Jurkat, Clone E6-1 (cell line): ENCODE data around the gene UBE2H. TPM values are rescaled to one million over a fixed set of nuclear protein-coding genes. Genes with fewer than 3 reads are reported as not detected.
"Not testable (repeated sequence)": the region's sequence is repeated elsewhere in the genome, so short reads cannot be mapped to it uniquely, and the experiment has no call there.

Experiments used
- DNase-seq: peaks from one replicate; pipeline ENCODE4 v3.0.0-alpha.2; 2011; ENCODE audit warnings: low read depth, low spot score
- H3K4me3 ChIP-seq: 2 replicates; pipeline ENCODE4 v1.5.1; 2011; ENCODE audit warnings: mild to moderate bottlenecking, low read length, control low read depth, moderate library complexity
- polyA plus RNA-seq: library from polyadenylated mRNA; unstranded; fragments of >200 nt; gene quantifications from one replicate; pipeline ENCODE4 v1.2.1, GENCODE V29; 2012; ENCODE audit warnings: missing spikeins; ENCODE audit not compliant: insufficient read length, insufficient read depth

Gene UBE2H
- 27.4 TPM for polyA plus RNA-seq

DNA sequence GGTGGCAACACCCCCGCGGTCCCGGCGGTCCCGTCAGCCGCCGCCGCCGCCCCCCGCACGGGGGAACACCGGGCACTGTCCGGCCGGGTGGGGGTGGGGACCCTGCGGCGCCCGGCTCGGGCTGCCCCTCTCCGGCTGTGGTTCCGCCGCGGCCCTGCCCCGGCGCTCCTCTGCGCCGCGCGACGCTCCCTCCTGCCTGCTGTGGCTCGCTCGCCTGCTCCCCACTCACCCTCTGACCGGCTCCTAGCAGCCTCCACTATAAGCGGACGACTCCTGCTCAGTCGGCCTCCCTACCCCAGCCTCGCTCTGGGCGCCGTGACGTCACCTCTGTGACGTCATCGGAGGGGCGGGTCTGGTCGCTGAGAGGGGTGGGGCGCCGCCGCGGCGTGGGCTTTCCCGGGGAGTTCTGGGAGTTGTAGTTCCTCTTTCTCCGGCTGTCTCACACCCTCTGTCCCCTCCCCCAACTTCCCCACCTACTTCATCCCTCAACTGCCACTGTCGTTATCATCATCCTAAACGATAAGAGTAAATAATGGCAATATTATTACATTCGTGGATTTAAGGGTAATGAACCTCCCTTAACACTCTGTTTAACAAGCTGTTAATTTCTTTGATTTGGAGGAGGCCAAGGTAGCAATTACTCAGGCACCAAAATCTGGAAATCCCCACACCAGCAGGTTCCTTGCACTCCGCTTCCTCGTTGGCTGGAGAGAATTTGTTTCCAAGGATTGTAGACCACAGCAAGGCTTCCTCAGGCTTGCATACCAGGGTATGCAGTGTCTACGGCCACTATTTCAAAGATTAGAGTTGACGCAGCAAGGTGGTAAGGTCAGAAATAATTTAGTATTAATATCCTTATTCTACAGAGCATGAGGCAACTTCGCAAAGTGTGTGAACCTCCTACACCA is at the start of gene UBE2H:
TSS of gene UBE2H (minus strand) at position 308 of the 908 bp plus-strand sequence. CDS start 405 bp downstream, outside the sequence.
- peak; percentile 87 for DNase-seq
- H3K4me3 ChIP-seq, result peak within 1 kb of the TSS; percentile 84

DNA sequence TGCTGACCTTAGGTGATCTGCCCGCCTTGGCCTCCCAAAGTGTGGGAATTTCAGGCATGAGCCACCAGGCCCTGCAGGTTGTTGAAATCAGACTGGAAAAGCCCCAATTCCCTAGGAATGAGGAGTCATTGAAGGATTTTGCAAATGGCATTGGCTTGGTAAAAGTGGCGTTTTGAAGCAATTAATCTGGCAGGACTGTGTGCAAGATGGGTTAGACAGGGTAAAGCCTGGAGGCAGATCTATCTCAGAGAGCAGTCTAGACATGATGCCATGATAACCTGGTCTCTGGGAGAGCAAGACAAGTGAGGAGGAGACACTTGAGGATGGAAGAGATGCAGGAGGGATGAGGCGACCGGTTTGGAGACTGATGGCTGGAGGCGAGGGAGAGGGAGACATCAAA is 45.7 kb upstream of the UBE2H start:
- DNase-seq, result no peak
- no peak overlapping the region for H3K4me3 ChIP-seq

DNA sequence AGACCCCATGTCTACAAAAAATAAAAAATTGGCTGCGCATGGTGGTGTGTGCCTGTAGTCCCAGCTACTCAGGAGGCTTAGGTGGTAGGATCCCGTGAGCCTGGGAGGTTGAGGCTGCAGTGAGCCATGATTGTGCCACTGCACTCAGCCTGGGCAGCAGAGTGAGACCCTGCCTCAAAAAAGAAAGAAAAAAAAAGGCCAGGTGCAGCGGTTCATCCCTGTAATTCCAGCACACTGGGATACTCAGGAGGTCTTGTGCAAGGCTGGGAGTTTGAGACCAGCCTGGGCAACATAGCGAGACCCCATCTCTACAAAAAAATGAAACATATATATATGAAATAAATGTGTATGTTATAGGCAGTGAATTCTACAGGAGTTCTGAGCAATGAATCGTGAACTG is 44.5 kb upstream of the UBE2H start:
- DNase-seq, result no peak

DNA sequence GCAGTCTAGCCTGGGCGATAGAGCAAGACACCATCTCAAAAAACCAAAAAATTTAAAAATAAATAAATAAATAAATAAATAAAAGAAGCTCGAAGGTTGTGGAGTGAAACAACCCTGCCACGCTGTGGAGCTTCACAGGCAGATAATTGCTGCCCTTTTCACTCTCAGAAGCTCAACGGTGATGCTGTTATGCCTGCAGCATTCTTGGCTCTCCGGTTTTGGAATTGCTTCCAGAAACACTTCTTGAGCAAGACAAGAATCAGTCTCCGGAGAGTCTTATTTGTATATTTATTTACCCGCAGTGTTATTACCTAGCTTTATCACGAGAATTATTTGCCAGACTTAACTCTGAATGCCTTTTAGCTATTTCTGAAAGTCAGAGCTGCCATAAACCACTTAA is 40.5 kb upstream of the UBE2H start:
- H3K4me3 ChIP-seq, result no peak overlapping the region
- no peak for DNase-seq

More for the DNA sequence above, 44.5 kb upstream of the UBE2H start:
- no peak overlapping the region for H3K4me3 ChIP-seq

DNA sequence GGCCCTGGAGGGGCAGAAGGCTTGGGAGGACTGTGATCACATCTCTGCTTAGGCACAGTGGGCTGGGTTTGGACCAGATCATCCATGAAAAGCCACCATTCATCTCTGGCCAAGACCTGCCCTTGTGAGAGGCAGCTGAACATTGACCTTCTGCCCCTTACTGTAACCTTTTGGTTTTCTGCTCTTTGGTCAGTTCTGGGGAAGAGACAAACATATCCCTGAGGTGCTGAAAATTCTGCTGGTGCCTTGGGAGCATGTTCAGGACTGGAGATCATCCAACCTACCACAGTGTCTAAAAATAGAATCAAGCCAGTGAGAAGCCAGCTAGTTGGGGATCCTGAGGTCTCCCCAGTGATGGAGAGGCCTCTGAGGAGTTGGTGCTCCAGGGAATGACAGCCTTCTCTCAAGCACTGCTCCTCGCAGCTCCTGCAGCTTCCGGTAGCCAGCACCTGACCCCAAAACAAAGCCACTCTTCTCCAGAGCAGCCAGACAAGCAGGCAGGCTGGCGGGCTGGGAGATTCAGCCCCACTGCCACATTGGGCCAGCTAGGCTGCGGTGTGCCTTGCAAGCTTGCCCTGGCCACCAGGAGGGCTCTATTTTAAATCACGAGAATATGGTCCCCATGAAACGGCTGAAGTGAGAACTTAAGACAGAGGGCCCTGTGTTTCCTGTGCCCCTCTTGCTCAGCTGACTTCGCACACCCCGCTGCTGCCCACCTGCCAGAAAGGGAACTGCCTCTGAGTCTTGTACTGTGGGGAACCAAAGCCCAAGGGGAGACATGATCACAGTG is 37.8 kb upstream of the UBE2H start:
- H3K4me3 ChIP-seq, result no peak overlapping the region
- no peak for DNase-seq

DNA sequence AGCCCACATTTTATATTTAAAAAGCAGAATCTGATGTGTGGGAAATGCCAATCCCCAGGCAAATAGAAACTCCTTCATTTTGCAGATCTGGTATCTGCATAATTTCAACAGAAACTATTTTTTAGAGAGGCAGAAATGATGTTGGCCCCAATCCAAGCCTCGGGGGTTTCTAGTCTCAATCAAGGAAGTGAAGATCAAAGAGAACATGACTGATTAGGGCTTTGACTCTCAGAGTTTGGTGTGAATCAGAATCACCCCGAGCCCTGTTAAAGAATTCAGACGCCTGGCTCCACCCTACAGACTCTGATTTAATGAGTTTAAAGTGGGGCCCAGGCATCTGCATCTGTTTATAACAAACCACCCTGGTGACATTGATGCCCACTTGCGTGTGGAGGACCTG is 36.7 kb upstream of the UBE2H start:
- no peak overlapping the region for H3K4me3 ChIP-seq

DNA sequence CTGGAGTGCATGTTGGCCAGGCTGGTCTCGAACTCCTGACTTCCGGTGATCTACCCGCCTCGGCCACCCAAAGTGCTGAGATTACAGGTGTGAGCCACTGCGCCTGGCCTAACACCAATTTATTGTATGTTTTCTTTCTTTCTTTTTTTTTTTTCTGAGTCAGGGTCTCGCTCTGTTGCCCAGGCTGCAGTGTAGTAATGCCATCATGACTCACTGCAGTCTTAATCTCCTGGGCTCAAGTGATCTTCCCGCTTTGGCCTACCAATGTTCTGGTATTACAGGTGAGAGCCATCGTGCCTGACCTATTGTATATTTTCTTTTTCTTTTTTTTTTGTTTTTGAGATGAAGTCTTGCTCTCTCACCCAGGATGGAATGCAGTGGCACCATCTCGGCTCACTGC is 33.8 kb upstream of the UBE2H start:
- DNase-seq, result no peak

More for the DNA sequence above, 36.7 kb upstream of the UBE2H start:
- DNase-seq, result peak; percentile 51

DNA sequence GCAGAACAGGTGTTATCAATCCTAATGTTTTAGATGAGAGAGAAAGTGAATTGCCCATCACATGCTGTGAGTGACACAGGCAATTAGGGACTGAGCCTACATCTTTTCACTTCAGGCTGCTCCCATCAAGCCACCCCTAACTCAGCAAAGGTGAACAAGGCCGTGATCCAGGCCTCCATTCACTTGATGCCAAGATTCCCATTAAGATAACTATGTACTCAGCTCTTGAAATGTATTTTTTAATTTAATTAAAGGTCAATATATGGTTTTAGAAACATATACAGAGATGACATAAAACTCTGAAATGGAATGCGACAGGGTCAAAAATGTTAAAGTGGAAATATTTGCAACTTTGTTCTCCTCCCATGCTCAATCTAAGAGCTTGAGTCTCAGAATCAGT is 27.9 kb upstream of the UBE2H start:
- DNase-seq, result no peak
- H3K4me3 ChIP-seq, result no peak overlapping the region

More for the DNA sequence above, 33.8 kb upstream of the UBE2H start:
- no peak overlapping the region for H3K4me3 ChIP-seq

DNA sequence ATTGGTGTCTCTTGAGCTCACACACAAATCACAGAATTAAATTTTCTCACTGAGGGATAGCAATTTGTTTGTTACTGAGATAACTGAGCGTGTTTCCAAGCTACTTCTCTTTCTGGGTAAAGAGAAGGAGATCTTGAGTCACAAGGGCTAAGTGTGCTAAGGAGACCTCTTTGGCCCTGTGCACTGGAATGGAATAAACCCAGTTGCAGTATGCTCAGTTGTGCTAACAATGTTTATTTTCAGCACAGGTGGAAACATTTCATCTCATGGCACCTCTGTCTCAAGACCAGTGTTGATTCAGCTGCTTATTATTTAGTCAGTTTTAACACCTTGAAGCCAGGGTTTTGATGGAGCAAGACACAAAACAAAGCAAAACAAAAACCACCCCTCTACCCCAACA is 22.5 kb upstream of the UBE2H start:
- no peak for DNase-seq
- no peak overlapping the region for H3K4me3 ChIP-seq

DNA sequence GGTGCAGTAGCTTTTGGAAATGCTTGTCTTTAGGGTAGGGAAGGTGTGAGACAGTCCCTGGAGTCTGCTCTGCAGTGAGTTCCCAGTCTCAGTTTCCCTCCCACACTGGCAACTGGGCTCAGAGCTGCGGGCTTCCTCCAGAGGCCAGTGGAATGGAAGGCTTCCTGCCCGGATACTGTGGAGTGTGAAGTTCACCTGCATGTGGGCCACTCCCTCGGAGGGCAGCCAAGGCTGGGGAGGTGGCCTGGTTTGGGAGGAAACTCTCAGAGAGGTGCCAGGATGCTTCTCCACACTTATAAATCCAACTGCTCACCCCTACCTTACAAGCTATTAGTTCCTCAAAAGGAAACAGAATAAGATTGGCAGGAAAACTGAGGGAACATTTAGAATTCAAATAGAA is 18.1 kb upstream of the UBE2H start:
- no peak overlapping the region for H3K4me3 ChIP-seq
- no peak for DNase-seq

DNA sequence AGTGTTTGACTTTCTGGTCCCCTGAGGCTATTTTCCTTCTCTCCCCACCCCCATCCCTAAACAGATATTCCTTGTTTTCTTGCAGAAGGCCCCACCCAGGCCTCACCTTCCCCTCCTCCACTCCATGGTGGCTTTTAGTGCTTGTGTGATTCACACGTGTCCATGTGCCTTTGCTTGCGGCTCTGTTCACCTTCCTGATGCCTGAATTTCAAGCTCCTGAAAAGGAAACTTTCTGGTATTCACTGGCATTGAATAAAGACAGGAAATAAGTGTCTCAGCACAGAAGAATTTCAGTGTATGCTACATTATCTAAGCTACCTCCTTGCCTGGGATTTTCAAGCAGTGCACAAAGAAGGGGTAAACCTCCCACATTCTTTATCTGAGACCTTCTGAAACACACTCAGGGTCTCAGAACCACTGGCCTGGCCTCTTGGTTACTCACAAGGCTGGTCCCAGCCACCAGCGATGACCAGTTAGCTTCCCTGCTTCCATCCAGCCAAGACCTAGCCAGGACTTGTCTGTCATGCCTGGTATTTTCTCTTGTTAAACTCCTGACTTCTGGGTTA is 17.2 kb upstream of the UBE2H start:
- no peak for DNase-seq
- no peak overlapping the region for H3K4me3 ChIP-seq

DNA sequence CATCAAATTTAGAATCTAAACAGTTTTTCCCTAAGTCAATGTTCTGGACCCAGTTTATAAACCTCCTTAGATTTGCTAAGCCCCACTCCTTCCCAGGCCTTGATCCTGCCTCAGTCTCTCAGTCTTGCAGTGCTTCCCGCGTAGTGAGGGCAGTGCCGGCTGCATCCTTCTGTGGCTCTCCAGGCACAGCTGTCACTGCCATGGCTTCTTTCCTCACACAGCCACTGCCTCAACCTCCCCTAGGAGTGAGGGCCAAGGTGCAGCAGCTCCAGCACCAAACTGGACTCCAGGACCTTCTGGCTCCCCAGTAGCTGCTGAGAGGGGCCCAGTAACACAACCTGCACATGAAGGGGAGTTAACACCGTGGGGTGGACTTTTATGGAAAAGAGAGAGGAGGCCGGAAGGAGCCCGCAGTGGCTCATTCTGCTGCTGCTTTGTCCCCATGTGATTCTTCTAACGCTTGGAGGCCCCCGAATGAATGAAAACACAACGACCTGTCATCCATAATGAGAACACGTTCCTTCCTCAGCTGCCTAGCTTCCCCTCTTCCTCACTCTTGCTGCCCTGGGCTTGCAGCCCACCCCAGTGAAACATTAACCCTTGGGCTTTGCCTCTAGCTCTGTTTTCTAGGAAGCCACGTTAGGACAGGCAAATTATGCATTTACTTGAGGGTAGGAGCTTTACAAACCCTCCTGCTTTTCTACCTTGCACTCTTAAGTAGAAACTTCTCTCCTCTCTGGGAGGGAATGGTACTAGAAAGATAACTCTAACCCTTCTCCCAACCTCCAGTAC is 16.0 kb upstream of the UBE2H start:
- no peak for DNase-seq
- no peak overlapping the region for H3K4me3 ChIP-seq

DNA sequence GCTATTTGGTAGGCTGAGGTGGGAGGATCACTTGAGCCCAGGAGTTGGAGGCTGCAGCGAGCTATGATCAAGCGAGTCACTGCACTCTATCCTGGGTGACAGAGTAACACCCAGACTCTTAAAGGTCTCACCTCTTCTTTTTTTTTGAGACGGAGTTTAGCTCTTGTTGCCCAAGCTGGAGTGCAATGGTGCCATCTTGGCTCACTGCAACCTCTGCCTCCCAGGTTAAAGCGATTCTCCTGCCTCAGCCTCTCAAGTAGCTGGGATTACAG is 7.4 kb upstream of the UBE2H start:
- not testable (repeated sequence) for DNase-seq

DNA sequence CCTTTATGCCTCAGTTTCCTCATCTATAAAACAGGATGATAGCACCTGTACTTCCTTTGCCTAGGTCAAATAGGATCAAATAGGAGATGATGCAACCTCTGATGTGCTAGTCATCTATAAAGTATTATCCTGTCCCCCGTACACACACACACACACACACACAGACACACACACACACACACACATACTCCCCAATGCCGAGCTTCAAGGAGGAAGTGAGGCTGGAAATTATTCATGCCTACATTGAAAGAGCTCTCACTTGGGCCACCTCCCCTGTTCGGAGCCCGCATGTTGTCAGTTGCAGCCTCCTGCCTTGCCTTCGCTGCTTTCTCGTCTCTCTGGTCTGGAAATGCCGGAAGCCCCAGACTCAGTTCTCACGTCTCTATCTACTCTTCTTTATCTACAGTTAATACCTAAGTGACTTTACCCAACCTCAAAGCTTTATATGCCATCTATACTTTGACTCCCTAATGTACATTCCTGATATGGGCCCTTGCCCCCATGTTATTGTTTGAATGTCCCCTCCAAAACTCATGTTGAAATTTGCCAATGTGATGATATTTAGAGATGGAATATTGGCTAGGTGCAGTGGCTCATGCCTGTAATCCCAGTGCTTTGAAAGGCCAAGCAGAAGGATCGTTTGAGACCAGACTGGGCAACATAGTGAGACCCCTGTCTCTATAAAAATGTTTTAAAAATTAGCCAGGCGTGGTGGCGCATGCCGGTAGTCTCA is 6.9 kb upstream of the UBE2H start:
- DNase-seq, result no peak
- no peak overlapping the region for H3K4me3 ChIP-seq

More for the DNA sequence above, 7.4 kb upstream of the UBE2H start:
- not testable (repeated sequence) for H3K4me3 ChIP-seq

DNA sequence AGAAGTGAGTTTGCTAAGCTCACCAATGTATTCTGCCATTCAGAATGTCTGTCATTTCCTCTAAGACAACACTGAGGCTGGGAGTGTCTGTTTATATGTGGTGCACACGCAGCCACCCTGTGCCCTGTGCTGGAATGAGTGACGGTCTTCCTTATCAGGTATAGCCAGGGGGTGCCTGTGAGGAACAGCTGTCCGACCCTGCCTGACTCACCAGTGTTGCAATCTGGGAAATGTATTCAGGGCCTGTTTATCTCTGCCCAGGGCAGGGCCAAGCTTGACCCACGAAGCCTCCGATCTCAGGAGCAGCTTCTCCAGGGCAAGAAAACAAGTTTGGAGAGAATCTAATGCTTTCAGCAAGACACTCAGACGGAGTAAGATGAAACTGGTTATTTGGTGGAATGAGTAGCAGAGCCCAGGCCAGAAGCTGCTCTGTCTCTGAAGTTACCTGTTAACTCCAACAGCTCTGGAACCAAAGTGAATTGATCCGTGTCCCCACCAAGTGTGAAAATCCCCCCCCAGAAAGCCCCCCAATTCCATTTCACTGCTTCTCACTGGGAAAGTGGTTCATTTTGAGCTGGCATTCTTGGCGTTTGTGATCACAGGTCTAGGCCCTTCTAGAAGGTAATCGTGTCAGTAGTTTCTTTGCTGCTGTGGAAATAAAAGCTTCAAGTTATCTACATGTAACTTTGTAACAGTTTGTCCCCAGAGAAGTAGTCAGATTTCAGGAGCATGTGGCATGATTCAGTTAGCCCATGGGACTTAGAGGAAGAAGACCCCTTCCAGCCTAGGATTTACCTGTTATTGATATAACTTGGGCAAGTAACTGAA is 6.1 kb upstream of the UBE2H start:
- no peak for DNase-seq
- H3K4me3 ChIP-seq, result no peak overlapping the region

DNA sequence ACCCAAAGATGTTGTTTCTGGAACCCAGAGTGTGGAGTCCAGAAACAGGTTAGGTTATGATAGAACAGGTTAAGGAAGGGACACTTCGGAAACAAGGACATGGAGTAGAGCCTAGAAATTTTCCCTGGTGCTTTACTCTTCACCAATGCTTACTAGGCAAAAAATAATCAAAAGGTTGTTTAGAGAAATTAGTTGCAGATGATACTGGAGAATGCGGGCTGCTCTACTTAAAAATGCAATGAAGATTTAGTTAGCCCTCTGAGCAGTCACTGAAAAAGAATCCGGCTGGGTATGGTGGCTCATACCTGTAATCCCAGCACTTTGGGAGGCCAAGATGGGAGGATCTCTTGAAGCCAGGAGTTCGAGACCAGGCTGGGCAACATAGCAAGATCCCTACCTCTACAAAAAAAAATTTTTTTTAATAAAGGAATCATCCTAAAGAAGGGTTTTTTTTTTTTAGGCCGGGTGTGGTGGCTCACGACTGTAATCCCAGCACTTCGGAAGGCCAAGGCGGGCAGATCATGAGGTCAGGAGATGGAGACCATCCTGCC is 3.3 kb upstream of the UBE2H start:
- DNase-seq, result no peak
- no peak overlapping the region for H3K4me3 ChIP-seq

DNA sequence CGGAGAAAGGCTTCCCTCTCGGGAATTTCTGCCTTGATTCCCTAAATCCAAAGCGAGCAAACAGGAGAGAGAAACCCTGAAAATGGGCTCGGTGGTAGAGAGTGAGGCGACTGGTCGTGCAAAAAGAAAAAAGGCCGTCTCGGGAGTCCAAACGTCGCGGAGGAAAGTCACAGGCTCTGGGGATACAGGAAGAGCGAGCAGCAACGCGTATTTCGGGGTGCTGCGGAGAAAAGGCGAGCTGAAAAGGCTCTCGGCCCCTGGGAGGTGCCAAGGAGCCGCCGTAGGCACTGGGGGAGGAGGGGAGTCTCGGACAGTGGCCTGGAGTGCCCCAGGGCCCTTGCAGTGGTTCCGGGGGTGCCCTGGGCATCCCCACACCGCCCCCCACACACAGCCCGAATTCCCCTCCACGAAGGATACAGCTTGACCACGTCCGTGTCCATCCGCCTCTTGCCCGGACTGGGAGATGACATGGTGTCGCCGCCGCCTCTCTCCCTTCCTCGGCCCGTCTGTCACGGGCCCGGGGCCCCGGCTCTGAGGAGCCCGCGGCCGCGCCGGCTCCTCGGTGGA is 591 bp downstream of the UBE2H start:
- no peak for DNase-seq

More for the DNA sequence above, 591 bp downstream of the UBE2H start:
- H3K4me3 ChIP-seq, result peak overlapping the region; percentile 84
